ENCODE measurements around the gene RBM6. TPM values are rescaled to one million over a fixed set of nuclear protein-coding genes. Genes with fewer than 3 reads are reported as not detected.

The RBM6 gene
- total RNA-seq, 1 experiment from 2014 or later, result 118 TPM

- TF ChIP-seq PRDM15 (CRISPR knock-in tag; IDR thresholded peaks at IDR 0.05) (no peak), PRRX2 (CRISPR knock-in tag; IDR thresholded peaks at IDR 0.05) (no peak)
Measured at GRCh38 chr3:49968346-49968745, 28.4 kb downstream of the RBM6 start (continued).

GRCh38 chr3:49972656-49973055, 32.7 kb downstream of the RBM6 start:
- Mint-ChIP-seq H3K4me3 (no peak overlapping the region), H3K4me1 (0 out of 2 replicates have a peak, but pooled peaks cover 2% of the 10 kb centered on the region), H3K36me3 (peaks cover 28% of the 10 kb centered on the region), H3K27ac (no peak overlapping the region), H3K9me3 (no peaks in the 10 kb centered on the region), H3K27me3 (ENCODE audit: low read depth) (no peaks in the 10 kb centered on the region)
- ATAC-seq, result no peak
- POLR2A ChIA-PET, result no interaction called here
- no peak for DNase-seq (ENCODE audit: low spot score)
- TF ChIP-seq CREM (CRISPR knock-in tag; IDR thresholded peaks at IDR 0.05), result no peak
- no peak for TF ChIP-seq MYBL2 (CRISPR knock-in tag; IDR thresholded peaks at IDR 0.05)
- no peak for TF ChIP-seq TCF7 (CRISPR knock-in tag; IDR thresholded peaks at IDR 0.05; ENCODE audit: low read depth)
- no peak for TF ChIP-seq HMGA2 (CRISPR knock-in tag; IDR thresholded peaks at IDR 0.05)
- CTCF ChIA-PET, result no interaction called here

GRCh38 chr3:49976942-49977341, 37.0 kb downstream of the RBM6 start:
- Mint-ChIP-seq H3K4me3 (no peak overlapping the region), H3K27ac (no peak overlapping the region), H3K4me1 (0 out of 2 replicates have a peak, but pooled peaks cover 2% of the 10 kb centered on the region), H3K36me3 (peaks cover 25% of the 10 kb centered on the region), H3K27me3 (ENCODE audit: low read depth) (no peaks in the 10 kb centered on the region), H3K9me3 (no peaks in the 10 kb centered on the region)
- ATAC-seq (no peak), DNase-seq (ENCODE audit: low spot score) (no peak)
- TF ChIP-seq MLX (CRISPR knock-in tag; IDR thresholded peaks at IDR 0.05) (no peak), ATF2 (CRISPR knock-in tag; IDR thresholded peaks at IDR 0.05; ENCODE audit: borderline replicate concordance, low read depth) (no peak), SOX15 (CRISPR knock-in tag; IDR thresholded peaks at IDR 0.05) (no peak), TEAD4 (CRISPR knock-in tag; IDR thresholded peaks at IDR 0.05) (no peak), ATF6 (CRISPR knock-in tag; IDR thresholded peaks at IDR 0.05) (no peak), IRF2 (CRISPR knock-in tag; IDR thresholded peaks at IDR 0.05; ENCODE audit: borderline replicate concordance, low read depth) (no peak), MAX (CRISPR knock-in tag; IDR thresholded peaks at IDR 0.05) (no peak), OVOL2 (CRISPR knock-in tag; IDR thresholded peaks at IDR 0.05; ENCODE audit: borderline replicate concordance) (no peak), GRHL2 (CRISPR knock-in tag; IDR thresholded peaks at IDR 0.05; ENCODE audit: insufficient replicate concordance, severe bottlenecking) (no peak), HMGA2 (CRISPR knock-in tag; IDR thresholded peaks at IDR 0.05) (no peak), KAT7 (CRISPR knock-in tag; IDR thresholded peaks at IDR 0.05; ENCODE audit: borderline replicate concordance) (no peak), MXD4 (CRISPR knock-in tag; IDR thresholded peaks at IDR 0.05; ENCODE audit: borderline replicate concordance) (no peak), JUN (CRISPR knock-in tag; IDR thresholded peaks at IDR 0.05) (no peak)
- ChIA-PET POLR2A (interaction anchor here (0.9 kb wide), 1 partner anchor 37 kb away, joined by 3 read pairs; the partner anchor contains the start of gene RBM6), CTCF (interaction anchor here (0.6 kb wide), 1 partner anchor 48 kb away, joined by 3 read pairs; the partner anchor contains the start of gene MON1A)
